PC-9 (cell line): Measurements from ENCODE around the gene SPATS2L. TPM values are rescaled to one million over a fixed set of nuclear protein-coding genes. Genes with fewer than 3 reads are reported as not detected.

ENCODE experiments used
- BruUV-seq: library from RNA; stranded (reverse); fragments of 400-500 nt; replicated peaks from 2 replicates; lab custom pipeline; 2021; lab: Mats Ljungman, UMichigan
- CTCF ChIA-PET: fragments of 300-600 bp; sonication (Branson Sonifier 250); formaldehyde crosslinking; loops from one replicate; lab custom pipeline; 2022; ENCODE audit warnings: antibody characterized with exemption; lab: Charles Lee
- POLR2A ChIA-PET: fragments of 300-600 bp; sonication (Branson Sonifier 250); formaldehyde crosslinking; loops from one replicate; lab custom pipeline; 2022; ENCODE audit warnings: antibody characterized with exemption; ENCODE audit not compliant: unreplicated experiment; lab: Charles Lee
- DNase-seq, 2 experiments: peaks; one replicate each; pipeline versions ENCODE4 v3.0.0 to v3.0.0-alpha.2; 2015 to 2022; ENCODE audit warnings: mixed read lengths in 1 of 2
- H2AFZ ChIP-seq: fragments of 200-600 bp; sonication (generic); 2 replicates; pipeline ENCODE4 v1.8.1; 2017; ENCODE audit warnings: antibody characterized with exemption
- H3F3A ChIP-seq: fragments of 200-600 bp; sonication (generic); 2 replicates; pipeline ENCODE4 v1.8.1; 2017; ENCODE audit warnings: antibody characterized with exemption, mild to moderate bottlenecking, low read depth; ENCODE audit not compliant: insufficient read depth
- H3K27ac ChIP-seq: fragments of 200-600 bp; sonication (generic); 2 replicates; pipeline ENCODE4 v1.6.1; 2016; ENCODE audit warnings: mixed run types
- H3K27me3 ChIP-seq: fragments of 200-600 bp; sonication (generic); 2 replicates; pipeline ENCODE4 v1.6.1; 2016; ENCODE audit warnings: low read depth, mixed run types; ENCODE audit not compliant: insufficient read depth
- H3K36me3 ChIP-seq: fragments of 200-600 bp; sonication (generic); 2 replicates; pipeline ENCODE4 v1.6.1; 2016; ENCODE audit warnings: low read depth, mixed run types
- H3K4me1 ChIP-seq: fragments of 200-600 bp; sonication (generic); replicated peaks from 2 replicates; pipeline ENCODE4 v1.6.1; 2016; ENCODE audit warnings: mixed run types; ENCODE audit not compliant: insufficient read depth
- H3K4me2 ChIP-seq: fragments of 200-600 bp; sonication (generic); 2 replicates; pipeline ENCODE4 v1.6.1; 2017; ENCODE audit warnings: mixed run types
- H3K4me3 ChIP-seq: fragments of 200-600 bp; sonication (generic); 2 replicates; pipeline ENCODE4 v1.6.1; 2016; ENCODE audit warnings: mixed run types
- H3K79me2 ChIP-seq: fragments of 200-600 bp; sonication (generic); 2 replicates; pipeline ENCODE4 v1.6.1; 2017; ENCODE audit warnings: low read depth, mixed run types
- H3K9me2 ChIP-seq: fragments of 200-600 bp; sonication (generic); 2 replicates; pipeline ENCODE4 v1.8.1; 2017; ENCODE audit warnings: mild to moderate bottlenecking; ENCODE audit not compliant: insufficient read depth
- H3K9me3 ChIP-seq: fragments of 200-600 bp; sonication (generic); 2 replicates; pipeline ENCODE4 v1.8.1; 2016; ENCODE audit warnings: low read depth; ENCODE audit not compliant: insufficient read depth
- H4K20me1 ChIP-seq: fragments of 200-600 bp; sonication (generic); 2 replicates; pipeline ENCODE4 v1.8.1; 2017; ENCODE audit not compliant: insufficient read depth
- EZH2 ChIP-seq: fragments of 200-600 bp; sonication (generic); IDR thresholded peaks from 2 replicates; pipeline ENCODE4 v1.8.0; 2017; ENCODE audit warnings: antibody characterized with exemption, low read depth
- intact Hi-C: fragments of 100-400 bp; cut with micrococcal nuclease; formaldehyde crosslinking; loops from one replicate; pipeline ENCODE4 v1.10.0; 2022; ENCODE audit not compliant: unreplicated experiment
- total RNA-seq: library from RNA; stranded (reverse); gene quantifications from 2 replicates; pipeline ENCODE4 v1.2.3, GENCODE V29; 2021
- TF ChIP-seq, protein P1 (sequence below): fragments of 200-600 bp; sonication (generic); conservative IDR thresholded peaks from 2 replicates; pipeline ENCODE4 v1.6.1; 2017; ENCODE audit warnings: mixed run types, antibody characterized with exemption, mild to moderate bottlenecking, moderate library complexity

Gene SPATS2L
- total RNA-seq, 1 experiment from 2014 or later = 199 TPM

DNA sequence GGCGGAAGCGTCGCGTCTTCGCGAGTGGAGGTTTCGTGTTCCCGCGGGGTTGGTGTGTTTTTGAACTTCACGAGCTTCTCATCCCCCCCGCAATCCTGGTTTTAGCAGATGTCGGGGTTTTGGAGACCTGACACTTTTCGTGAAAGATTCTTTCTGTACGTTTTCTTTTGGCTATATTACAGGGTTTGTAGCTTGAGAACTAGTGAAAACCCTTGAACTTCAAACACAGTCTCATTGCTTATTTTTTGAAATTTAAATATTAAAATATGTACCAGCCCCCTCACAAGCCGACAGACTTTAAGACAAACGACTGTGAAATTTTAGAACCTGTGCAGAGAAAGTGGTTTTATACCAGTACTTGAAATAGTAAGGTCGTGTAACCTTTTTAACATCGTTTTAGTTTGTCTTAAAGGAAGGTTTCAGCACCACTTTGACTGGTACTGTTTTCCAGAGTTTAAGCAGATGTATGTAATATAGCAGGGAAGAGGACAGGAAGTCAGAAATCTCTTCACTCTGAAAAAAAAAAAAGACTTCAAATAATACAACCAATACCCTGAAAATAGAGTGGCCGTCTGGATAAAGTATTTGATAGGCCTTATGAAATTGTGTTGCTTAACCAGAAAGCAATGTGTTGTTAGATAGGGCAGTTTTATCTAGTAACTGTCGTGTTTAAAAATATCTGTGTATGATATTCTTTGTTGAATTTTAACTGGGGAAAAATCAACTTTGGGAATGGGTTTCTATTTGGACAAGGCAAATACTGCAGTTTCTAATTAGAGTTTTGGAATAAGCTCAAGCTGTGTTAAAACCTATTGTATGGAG lies 1.4 kb downstream of the SPATS2L start:
- Histone ChIP-seq H3K9me2 (no peaks in the 10 kb centered on the region), H3K27me3 (no peaks in the 10 kb centered on the region), H3F3A (peaks cover 24% of the 10 kb centered on the region), H3K36me3 (no peaks in the 10 kb centered on the region), H3K9me3 (no peaks in the 10 kb centered on the region; the same call in 1 of the 2 replicates), H2AFZ (peak overlapping the region; percentile 76), H3K4me2 (peak overlapping the region; percentile 94), H3K4me1 (peaks cover 61% of the 10 kb centered on the region), H3K4me3 (peak overlapping the region; percentile 86), H4K20me1 (no peaks in the 10 kb centered on the region; the same call in 1 of the 2 replicates), H3K79me2 (peaks cover 72% of the 10 kb centered on the region), H3K27ac (peak overlapping the region; percentile 84)
- no peak for TF ChIP-seq EZH2
- TF ChIP-seq, protein P1, sequence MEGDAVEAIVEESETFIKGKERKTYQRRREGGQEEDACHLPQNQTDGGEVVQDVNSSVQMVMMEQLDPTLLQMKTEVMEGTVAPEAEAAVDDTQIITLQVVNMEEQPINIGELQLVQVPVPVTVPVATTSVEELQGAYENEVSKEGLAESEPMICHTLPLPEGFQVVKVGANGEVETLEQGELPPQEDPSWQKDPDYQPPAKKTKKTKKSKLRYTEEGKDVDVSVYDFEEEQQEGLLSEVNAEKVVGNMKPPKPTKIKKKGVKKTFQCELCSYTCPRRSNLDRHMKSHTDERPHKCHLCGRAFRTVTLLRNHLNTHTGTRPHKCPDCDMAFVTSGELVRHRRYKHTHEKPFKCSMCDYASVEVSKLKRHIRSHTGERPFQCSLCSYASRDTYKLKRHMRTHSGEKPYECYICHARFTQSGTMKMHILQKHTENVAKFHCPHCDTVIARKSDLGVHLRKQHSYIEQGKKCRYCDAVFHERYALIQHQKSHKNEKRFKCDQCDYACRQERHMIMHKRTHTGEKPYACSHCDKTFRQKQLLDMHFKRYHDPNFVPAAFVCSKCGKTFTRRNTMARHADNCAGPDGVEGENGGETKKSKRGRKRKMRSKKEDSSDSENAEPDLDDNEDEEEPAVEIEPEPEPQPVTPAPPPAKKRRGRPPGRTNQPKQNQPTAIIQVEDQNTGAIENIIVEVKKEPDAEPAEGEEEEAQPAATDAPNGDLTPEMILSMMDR = no peak
- DNase-seq = no peak
- BruUV-seq = TSS peak; percentile 22
- ChIA-PET CTCF (interaction anchor here (0.6 to 1.2 kb wide), 3 partner anchors 35 to 322 kb away, joined by 3 read pairs; no protein-coding TSS in a partner anchor), POLR2A (interaction anchor here (0.7 to 0.9 kb wide), 3 partner anchors 19 to 48 kb away, joined by 3 to 22 read pairs (median 4); no protein-coding TSS in a partner anchor)
- intact Hi-C loops = loop anchor here (2.0 to 5.0 kb wide), 4 partner anchors 69 to 323 kb away; no protein-coding TSS in a partner anchor

DNA sequence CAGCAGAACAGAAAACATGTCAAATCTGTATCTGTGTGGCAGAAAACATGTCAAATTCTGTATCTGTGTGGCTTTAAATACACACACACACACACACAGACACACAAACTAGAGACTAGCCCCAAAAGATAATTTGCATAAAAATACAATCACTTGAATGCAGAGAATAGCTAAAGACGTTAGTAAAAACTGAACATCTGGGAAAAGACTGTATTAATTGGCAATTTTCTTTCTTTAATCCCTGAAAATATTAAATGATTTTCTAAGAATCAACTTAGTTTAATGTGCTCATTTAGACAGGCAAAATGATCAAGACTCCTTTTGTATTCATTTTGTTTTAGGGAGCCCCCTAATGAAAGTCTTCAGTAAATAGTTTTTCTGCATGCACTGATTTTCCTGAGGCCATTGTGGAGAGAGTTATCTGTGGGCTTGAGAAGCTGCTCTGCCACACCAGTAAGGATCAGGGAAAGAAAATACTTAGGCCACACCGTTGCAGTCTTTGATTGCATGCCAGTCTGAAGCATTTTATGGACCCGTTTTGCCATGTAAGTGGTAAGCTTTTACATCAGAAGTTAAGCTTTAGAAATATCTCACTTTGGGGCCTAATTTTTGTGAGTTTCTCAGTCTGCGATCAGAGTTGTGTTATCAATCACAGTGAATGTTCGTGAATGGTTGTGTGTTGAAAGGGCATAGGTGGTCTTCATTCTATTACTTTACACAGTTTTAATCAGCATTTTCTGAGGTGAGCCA lies 2.2 kb downstream of the SPATS2L start:
- H3K4me1 ChIP-seq = peaks cover 53% of the 10 kb centered on the region
- H3K9me3 ChIP-seq = no peaks in the 10 kb centered on the region; the same call in 1 of the 2 replicates
- H4K20me1 ChIP-seq = no peaks in the 10 kb centered on the region; the same call in 1 of the 2 replicates
- peak overlapping the region; percentile 94 for H3K4me2 ChIP-seq
- ChIA-PET POLR2A (interaction anchor here (0.6 to 0.9 kb wide), 4 partner anchors 10 to 68 kb away, joined by 3 to 4 read pairs (median 4); no protein-coding TSS in a partner anchor), CTCF (interaction anchor here (0.6 to 1.2 kb wide), 2 partner anchors 34 to 109 kb away, joined by 3 read pairs; no protein-coding TSS in a partner anchor)
- peaks cover 79% of the 10 kb centered on the region for H3K79me2 ChIP-seq
- H2AFZ ChIP-seq = peak overlapping the region; percentile 76
- H3K4me3 ChIP-seq = peak overlapping the region; percentile 86
- H3K27ac ChIP-seq = peak overlapping the region; percentile 84
- intact Hi-C loops = loop anchor here (2.0 to 5.0 kb wide), 3 partner anchors 68 to 174 kb away; no protein-coding TSS in a partner anchor
- no peaks in the 10 kb centered on the region for H3K36me3 ChIP-seq
- DNase-seq = no peak
- TF ChIP-seq, protein P1 = no peak; the same call in 1 of the 2 replicates
- TF ChIP-seq EZH2 = no peak
- H3F3A ChIP-seq = peaks cover 19% of the 10 kb centered on the region
- no TSS peak for BruUV-seq
- H3K27me3 ChIP-seq = no peaks in the 10 kb centered on the region
- no peaks in the 10 kb centered on the region for H3K9me2 ChIP-seq
